ENCODE measurements around the gene VSIG10L2.
"Not testable (repeated sequence)": the region's sequence is repeated elsewhere in the genome, so short reads cannot be mapped to it uniquely, and the experiment has no call there.

The VSIG10L2 gene

GRCh38 chr11:125945797-125946520, at the start of gene VSIG10L2:
VSIG10L2 (plus strand) TSS chr11:125946044; CDS start chr11:125946056, 12 bp downstream.
- no peak for DNase-seq

- no peak for DNase-seq
Observed at GRCh38 chr11:125901872-125902271, 44.0 kb upstream of the VSIG10L2 start.

DNA sequence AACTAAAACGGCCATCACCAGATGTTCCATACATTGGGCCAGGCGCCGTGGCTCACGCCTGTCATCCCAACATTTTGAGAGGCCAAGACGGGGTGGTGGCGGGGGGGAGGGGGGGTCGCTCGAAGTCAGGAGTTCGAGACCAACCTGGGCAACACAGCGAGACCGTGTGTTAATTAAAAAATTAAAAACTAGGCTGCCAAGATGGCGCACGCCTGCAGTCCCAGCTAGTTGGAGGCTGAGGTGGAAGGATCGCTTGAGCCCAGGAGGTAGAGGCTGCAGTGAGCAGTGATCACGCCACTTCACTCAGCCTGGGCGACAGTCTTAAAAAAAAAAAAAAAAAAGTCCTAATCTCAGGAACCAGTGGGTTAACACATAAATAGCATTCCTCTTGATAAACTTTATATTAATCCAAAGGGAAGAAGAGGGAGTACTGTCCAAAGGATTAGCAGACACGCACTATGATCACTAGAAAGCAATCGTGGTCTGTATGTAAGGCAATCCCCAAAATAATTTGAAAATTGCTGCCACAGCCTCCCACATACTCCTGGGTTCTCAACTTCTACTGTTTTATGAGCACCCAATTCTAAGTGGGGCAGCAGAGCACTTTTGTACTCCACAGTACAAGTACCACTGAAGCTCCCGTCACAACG, 43.4 kb upstream of the VSIG10L2 start:
- DNase-seq, result no peak

DNA sequence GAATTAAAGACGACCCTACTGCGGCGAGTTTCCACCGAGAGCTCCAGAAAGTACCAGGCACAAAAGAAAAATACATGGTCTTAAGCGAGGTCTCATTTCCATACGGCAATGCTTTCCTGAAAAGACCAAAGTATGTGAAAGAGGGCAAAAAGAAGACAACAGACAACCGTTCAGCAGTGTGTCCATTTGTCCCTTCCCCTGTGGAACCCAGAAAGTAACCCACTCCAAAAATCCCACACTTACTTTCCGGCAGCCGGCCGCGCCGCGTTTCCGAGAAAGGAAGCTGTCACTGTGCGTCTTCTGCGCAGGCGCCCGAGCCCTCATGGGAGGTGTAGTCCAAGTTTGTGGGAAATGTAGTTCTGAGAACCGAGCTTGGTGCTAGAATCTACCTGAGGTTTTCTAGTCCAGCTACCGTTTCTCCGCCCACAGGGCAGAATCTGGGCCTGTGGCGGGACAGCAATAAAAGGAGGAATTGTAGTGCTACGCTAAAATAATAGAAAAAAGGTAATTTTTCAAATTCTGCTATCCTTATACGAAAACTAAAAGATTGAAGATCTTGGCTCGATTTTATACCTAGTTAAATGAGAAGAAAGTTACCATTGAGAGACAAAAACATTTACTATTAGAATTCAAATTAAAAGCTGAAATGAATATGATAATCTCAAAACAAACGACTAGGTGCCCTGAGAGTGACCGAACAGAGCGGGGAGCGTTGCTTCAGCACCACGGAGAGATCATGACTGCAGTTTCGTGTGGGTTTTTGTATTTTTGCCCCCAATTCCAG, 42.7 kb upstream of the VSIG10L2 start, which contains the start of gene PUS3:
TSS of gene PUS3 (minus strand) at position 280 of the 784 bp plus-strand sequence. CDS start 6,922 bp downstream, outside the sequence.
- peak; percentile 32 for DNase-seq

DNA sequence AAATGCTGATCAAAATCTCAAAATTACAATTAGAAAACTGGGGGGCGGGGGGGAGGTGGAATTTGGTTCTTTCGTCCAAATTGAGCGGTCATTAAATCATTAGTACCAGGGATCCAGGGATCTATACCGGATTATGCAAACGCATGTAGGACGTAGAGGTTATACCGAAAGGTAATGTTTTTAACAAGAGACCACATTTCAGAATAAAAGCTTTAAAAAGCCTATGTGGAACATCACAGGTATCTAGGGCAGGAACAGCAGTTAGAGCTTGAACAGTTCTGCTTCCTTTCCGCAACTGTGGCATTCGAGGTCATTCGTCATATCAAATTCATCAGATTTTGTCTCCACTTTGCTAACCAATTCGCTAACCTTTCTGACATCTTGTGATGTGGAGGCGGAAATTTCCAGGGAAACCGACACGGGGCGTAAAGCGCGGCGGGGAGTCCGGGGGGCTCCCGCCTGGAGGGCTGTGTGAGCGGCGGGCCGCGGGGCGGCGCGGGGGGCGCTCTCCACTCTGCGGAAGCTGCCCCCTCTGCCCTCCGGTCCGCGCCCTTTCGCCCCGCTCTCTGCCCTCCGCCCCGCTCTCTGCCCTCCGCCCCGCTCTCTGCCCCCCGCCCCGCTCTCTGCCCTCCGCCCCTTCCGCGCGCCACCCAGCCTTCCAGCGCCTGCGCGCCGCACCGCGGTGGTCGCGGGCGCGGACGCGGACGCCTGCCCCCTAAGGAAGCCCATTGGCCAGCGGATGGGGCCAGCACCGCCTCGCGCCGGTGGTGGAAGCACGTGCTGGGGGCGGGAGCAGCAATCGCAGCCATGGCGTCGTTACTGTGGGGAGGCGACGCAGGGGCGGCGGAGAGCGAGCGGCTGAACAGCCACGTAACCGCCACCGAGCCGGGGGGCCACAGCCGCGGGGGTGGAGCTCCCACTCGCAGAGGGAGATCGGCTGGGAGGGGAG, 41.9 kb upstream of the VSIG10L2 start, which contains the start of gene DDX25:
TSS of gene DDX25 (plus strand) at position 798 of the 949 bp plus-strand sequence. CDS start at position 808, 10 bp downstream.
- no peak for DNase-seq

DNA sequence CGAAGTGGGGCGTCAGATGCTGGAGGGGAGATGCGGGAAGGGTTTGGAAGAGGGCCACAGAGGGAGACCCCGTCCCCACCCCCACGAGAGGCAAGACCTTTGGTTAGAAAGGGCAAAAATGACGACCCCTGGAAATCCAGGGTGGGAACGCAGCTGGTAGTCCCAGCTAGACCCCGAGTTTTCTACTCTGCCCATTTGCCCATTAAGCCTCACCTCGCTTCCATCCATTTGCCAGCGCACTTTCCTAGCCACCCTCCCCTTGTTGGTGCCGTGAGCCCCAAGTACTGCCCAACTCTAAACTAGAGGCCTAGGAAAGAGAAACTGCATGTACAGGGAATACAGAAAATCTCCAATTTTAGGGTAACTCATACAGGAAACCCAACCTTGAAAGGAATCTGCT, 41.2 kb upstream of the VSIG10L2 start:
- DNase-seq, result no peak

GRCh38 chr11:125910226-125910849, 35.5 kb upstream of the VSIG10L2 start:
- DNase-seq, result no peak

DNA sequence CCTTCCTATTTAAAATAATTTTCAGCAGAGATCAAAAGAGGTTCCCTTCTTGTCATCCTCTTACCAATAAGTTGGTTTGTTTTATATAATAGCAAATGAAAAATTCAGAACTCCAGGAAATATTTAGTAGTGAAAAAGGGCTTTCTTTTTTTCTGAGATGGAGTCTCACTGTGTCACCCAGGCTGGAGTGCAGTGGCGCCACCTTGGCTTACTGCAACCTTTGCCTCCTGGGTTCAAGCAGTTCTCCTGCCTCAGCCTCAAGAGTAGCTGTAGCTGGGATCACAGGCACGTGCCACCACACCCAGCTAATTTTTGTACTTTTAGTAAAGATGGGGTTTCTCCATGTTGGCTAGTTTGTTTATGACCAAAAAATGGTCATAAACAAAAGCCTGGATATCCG, 31.2 kb upstream of the VSIG10L2 start:
- DNase-seq, result not testable (repeated sequence)

DNA sequence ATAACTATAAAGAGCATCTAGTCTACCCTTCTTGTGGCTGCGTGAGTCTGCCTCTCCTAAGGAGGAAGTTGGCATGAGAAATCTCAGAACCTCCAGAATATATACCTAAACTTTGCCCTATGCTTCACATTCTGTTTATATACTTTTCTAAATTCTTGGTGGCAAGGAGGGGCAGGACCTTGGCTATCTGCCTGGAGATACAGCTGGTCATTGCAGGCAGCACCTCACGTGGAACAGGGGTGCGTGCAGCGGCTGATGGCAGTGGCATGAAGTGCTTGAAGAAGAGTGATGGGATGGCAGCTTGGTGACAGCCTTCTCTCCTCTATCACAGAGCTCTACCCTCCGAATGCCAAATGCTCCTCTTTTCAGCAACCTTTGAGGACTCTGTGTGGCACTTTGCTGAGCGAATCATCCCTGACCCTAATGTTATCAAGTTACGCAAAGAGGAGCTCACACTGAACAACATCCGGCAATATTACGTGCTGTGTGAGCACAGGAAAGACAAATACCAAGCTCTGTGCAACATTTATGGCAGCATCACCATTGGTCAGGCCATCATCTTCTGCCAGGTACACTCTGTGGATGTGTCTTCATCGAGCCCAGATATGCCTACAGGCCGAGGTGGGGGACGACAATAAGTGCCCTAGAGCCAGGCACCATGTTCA, 29.0 kb upstream of the VSIG10L2 start:
- no peak for DNase-seq

- no peak for DNase-seq
Observed at GRCh38 chr11:125918140-125918840, 27.6 kb upstream of the VSIG10L2 start.

DNA sequence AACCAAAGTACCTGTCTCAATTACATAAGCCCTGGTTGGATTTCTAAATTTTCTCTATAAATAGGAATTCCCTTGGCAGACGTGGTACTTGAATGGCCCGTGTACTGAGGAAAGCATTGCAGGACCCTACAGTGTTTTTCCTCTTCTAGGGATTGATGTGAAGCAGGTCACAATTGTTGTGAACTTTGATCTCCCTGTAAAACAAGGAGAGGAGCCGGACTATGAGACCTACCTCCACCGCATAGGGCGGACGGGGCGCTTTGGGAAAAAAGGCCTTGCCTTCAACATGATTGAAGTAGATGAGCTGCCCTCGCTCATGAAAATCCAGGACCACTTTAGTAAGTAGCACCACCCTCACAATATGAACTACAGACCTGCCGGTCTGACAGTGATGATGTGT, 24.8 kb upstream of the VSIG10L2 start:
- no peak for DNase-seq

DNA sequence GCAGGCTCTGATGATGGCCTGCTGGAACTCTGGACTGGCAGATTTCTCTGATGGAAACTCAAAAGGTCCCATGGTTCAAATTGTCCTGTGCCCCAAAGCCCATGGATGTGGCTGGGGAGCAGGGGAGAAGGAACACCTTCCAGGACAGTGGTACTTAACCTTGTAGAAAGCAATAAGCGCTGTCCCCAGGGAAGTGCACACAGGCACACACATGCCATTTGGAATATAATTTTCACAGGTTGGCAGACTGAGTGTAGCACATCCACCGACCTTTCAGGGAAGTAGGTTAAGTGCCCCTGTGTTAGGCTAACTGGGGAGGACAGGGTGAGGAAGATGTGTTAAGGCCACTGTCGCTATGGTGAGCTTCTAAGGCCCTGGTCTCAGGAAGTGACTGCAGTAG, 23.7 kb upstream of the VSIG10L2 start:
- DNase-seq, result no peak

DNA sequence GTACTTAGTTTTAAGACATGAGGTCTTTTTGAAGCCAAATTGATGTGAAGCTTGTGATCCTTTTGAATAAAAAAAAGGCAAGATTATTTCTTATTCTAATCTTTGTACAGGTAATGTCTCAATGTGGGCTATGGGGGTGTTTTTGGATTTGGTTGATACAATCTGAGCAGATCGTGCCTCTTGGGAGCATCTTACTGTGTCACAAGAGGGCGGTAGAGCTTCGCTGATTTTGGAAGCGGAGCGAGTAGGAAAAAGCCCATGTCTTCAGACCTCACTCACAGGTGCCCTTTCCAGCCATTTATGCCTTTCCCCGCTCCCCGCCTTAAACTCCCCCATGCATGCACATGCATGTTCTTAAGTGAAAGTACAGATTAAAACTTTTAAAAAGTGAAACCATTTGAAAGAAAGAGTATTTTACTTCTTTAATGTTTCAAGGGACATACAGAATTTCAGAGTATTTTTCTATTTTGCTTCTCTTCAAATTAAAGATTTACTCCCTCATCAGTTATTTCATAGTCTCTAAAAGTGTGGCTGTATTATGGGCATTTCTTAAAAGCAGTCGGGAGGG, 22.7 kb upstream of the VSIG10L2 start:
- no peak for DNase-seq

- no peak for DNase-seq
Observed at GRCh38 chr11:125923633-125924032, 22.2 kb upstream of the VSIG10L2 start.

DNA sequence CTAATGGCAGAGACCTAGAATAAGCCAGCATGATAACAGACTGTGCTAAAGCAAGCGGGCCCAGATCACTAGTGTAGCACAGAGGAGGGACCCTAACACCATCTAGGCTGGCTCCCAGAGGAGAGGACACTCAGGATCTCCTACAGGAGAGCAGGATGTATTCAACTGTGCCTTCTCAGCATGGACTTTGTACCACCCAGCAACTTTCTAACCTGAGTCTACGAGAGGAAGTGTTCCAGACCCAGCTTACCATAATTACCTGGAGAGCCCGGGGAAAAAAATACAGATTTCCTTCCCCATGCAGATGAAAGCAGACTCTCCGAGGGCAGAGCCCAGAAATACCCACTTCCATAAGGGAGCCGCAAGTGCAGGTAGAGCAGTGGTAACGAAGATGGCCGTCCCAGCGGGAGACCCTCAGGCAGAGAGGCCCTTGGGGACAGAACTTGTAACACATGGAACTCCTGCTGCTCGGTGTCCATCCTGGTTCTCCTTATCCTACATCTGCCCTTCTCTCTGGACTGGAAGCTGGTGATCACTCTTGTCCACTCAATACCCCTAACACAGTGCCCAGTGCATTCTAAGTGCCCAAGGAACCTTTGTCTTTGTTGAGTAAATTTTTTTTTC, 21.3 kb upstream of the VSIG10L2 start:
- DNase-seq, result no peak

DNA sequence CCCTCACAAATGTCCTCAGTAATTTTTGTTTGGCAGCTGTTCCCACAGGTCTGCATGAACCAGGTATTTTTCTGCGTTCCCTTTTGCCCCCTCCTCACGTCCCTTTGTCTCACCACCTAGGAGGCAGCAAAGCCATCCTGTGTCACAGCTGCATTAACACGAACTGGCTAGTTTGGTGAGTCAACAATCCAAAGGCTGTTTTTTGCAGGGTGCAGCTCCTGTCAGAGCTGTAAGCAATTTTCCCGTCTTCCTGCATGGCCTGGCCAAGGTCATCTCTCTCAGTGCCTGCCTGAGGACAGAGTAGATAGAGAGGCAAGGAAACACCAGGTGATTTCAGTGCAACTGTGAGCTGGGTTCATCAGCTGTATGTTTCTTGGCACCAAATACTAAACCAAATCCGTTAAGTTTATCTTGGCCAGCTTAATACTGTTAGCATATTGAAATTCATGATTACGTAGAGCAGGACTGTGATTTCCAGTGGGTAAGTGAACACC, 20.6 kb upstream of the VSIG10L2 start:
- DNase-seq, result no peak

- DNase-seq, result no peak
Observed at GRCh38 chr11:125925804-125926203, 20.0 kb upstream of the VSIG10L2 start.

GRCh38 chr11:125926682-125927081, 19.2 kb upstream of the VSIG10L2 start:
- no peak for DNase-seq

DNA sequence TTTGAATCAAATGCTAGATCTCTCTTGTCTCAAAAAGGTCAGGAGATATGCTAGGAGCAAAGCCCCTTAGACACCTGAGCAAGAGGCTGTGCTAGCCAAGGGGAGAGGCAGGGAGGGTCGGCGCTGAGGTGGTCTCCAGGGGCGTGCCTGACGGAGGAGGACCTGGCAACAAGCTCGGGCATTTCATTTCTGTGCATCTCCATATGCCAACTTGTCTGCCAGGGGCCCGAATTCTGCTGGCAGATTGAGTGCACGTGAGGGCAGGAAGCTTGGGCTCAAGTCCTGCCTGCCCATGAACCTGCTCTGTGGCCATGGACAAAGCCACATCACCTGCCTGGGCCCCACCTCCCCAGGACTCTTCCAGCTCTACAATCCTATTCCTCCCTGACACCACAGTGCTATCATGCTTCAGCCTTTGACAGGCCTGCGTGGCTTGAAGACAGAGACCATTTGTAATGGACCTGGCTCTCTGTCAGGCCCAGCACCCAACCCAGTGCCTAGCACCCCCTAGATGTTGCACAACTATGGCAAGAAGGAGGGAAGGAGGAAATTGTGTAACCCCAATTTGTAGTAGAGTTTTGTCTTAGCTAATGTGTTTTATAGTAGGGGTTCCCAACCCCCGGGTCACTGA, 16.3 kb upstream of the VSIG10L2 start:
- no peak for DNase-seq

Measured in T1000 (cell line).